PFSK-1 (cell line): Measurements from ENCODE around the gene GOLPH3L.

Experiments used
- FOXP2 ChIP-seq: optimal IDR thresholded peaks from 2 replicates; pipeline ENCODE3; 2011; ENCODE audit warnings: borderline replicate concordance, control low read depth, inconsistent platforms; ENCODE audit not compliant: insufficient read depth; ENCODE audit errors: extremely low read length, extremely low read depth
- POLR2AphosphoS5 ChIP-seq: IDR thresholded peaks from 2 replicates; pipeline ENCODE4 v1.6.1; 2012; ENCODE audit warnings: low read depth, mild to moderate bottlenecking, control low read depth, low read length, moderate library complexity
- REST ChIP-seq, 2 experiments: IDR thresholded peaks; 2 replicates each; pipeline versions ENCODE4 v1.6.1 to v1.8.0; 2011 to 2012; ENCODE audit warnings: low read depth in 2 of 2, low read length in 2 of 2, control low read depth in 1 of 2, inconsistent platforms in 1 of 2, mild to moderate bottlenecking in 1 of 2, moderate library complexity in 1 of 2; ENCODE audit not compliant: insufficient read depth in 1 of 2
- SIN3A ChIP-seq: IDR thresholded peaks from 2 replicates; pipeline ENCODE4 v1.6.1; 2012; ENCODE audit warnings: mild to moderate bottlenecking, low read length, moderate library complexity, borderline replicate concordance; ENCODE audit not compliant: insufficient read depth
- TAF1 ChIP-seq: IDR thresholded peaks from 2 replicates; pipeline ENCODE4 v1.6.1; 2012; ENCODE audit warnings: low read length, control low read depth, borderline replicate concordance; ENCODE audit not compliant: insufficient read depth

GRCh38 chr1:150663321-150663720 is 33.6 kb downstream of the GOLPH3L start:
- no peak for TF ChIP-seq TAF1
- no peak for TF ChIP-seq REST (IDR thresholded peaks at IDR 0.05; ENCODE audit: insufficient read depth in 1 of 2, low read depth in 2 of 2, low read length in 2 of 2)
- TF ChIP-seq FOXP2: no peak
- no peak for TF ChIP-seq POLR2AphosphoS5
- TF ChIP-seq SIN3A: no peak
